Nephron progenitor cell (in vitro differentiated cells): ENCODE measurements around the gene ADD2.

Experiments used
- DNase-seq: peaks from one replicate; pipeline ENCODE4 v3.0.0; 2021
- H3K27ac Mint-ChIP-seq: 2 replicates; pipeline ENCODE4 v1.8.0; 2021; ENCODE audit warnings: mild to moderate bottlenecking, moderate library complexity, mixed read lengths
- H3K27me3 Mint-ChIP-seq: 2 replicates; pipeline ENCODE4 v1.8.0; 2021; ENCODE audit warnings: mild to moderate bottlenecking, low read depth, mixed read lengths; ENCODE audit not compliant: poor library complexity
- H3K36me3 Mint-ChIP-seq: 2 replicates; pipeline ENCODE4 v1.8.0; 2021; ENCODE audit warnings: low read depth, mixed read lengths
- H3K4me1 Mint-ChIP-seq: 2 replicates; pipeline ENCODE4 v1.8.0; 2021; ENCODE audit warnings: mixed read lengths
- H3K4me3 Mint-ChIP-seq: 2 replicates; pipeline ENCODE4 v1.8.0; 2021; ENCODE audit warnings: mild to moderate bottlenecking, moderate library complexity, mixed read lengths
- H3K9me3 Mint-ChIP-seq: 2 replicates; pipeline ENCODE4 v1.8.0; 2021; ENCODE audit warnings: mild to moderate bottlenecking, moderate library complexity, mixed read lengths
- TF ChIP-seq, protein P1 (sequence below): fragments of 200-600 bp; sonication (generic); IDR thresholded peaks from 2 replicates; pipeline ENCODE4 v1.5.0; 2021; ENCODE audit warnings: antibody characterized with exemption

Gene ADD2

DNA sequence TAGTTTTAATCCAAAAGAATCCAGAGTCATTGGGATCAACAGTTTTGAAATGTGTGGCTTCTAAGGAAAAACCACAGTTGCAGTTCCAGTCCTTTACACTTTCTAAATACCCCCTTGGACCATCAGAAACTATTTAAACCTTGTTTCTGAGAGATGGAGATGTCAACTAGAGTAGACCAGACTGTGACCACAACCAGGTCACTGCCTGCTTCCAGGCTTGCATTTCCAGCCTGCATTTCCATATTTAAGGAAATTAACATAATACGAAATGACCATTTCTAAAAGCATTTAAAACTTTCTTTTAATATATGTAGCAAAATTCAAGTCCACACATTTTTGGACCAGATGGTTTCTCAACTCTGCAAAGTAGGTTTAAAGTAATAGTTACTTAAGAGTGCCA lies 38.4 kb downstream of the ADD2 start:
- Mint-ChIP-seq H3K36me3 (no peaks in the 10 kb centered on the region), H3K27ac (no peak overlapping the region), H3K4me3 (no peak overlapping the region), H3K4me1 (peaks cover 51% of the 10 kb centered on the region), H3K9me3 (no peaks in the 10 kb centered on the region), H3K27me3 (peaks cover 5% of the 10 kb centered on the region)
- no peak for DNase-seq
- TF ChIP-seq, protein P1, sequence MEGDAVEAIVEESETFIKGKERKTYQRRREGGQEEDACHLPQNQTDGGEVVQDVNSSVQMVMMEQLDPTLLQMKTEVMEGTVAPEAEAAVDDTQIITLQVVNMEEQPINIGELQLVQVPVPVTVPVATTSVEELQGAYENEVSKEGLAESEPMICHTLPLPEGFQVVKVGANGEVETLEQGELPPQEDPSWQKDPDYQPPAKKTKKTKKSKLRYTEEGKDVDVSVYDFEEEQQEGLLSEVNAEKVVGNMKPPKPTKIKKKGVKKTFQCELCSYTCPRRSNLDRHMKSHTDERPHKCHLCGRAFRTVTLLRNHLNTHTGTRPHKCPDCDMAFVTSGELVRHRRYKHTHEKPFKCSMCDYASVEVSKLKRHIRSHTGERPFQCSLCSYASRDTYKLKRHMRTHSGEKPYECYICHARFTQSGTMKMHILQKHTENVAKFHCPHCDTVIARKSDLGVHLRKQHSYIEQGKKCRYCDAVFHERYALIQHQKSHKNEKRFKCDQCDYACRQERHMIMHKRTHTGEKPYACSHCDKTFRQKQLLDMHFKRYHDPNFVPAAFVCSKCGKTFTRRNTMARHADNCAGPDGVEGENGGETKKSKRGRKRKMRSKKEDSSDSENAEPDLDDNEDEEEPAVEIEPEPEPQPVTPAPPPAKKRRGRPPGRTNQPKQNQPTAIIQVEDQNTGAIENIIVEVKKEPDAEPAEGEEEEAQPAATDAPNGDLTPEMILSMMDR: no peak

DNA sequence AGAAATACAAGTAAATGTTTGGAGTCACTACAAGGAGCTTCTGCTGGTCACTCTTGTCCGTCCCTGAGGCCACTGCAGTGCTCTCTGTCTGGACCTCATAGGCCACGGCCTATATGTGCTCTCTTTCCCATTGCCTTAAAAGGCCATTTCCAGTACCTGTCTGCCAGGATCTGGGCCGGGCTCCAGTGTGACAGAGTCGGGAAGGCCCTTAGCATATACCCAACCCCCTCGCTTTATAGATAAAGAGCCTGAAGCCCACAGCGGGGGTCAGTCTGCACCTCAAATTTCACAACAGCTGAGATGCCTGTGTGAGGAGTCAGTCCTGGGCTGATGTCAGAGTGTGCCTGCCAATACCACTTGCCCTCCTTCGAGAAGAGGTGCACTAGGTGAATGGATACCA lies 39.9 kb downstream of the ADD2 start:
- TF ChIP-seq, protein P1: no peak
- Mint-ChIP-seq H3K9me3 (no peaks in the 10 kb centered on the region), H3K4me1 (peaks cover 47% of the 10 kb centered on the region), H3K36me3 (no peaks in the 10 kb centered on the region), H3K27ac (no peak overlapping the region), H3K27me3 (no peaks in the 10 kb centered on the region), H3K4me3 (no peak overlapping the region)
- DNase-seq: no peak

DNA sequence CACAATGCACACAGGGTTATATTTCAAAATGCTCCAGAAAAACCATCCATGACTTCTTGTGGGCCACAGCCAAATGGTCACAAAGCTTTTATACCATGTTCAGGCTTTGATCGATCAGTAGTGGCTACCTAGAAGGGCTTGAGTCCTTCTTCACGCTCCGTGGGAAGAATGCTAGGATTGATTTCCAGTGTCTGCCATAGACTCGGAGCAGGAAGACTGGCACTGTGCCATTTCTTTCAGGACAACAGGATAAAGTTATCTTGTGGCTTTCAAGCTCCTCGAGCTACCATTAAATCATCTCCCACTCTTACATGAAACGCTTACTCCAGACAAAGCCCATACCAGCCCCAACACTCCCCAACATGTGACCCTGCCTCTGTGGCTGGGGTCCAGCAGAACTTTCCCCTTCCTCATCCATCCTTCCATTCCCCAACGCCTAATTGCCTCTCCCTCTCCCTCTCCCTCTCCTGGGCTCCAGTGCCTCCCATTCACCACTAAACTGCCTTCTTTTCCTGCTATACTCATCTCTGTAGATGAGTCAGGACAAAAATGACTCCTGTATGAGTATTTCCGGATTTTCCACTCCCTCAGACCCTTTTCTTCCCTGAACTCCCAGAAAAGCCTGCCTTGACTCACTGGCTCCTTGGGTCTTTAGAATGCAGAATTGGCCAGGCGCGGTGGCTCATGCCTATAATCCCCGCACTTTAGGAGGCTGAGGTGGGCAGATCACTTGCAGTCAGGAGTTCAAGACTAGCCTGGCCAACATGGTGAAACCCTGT lies 40.9 kb downstream of the ADD2 start:
- Mint-ChIP-seq H3K36me3 (no peaks in the 10 kb centered on the region), H3K4me1 (peaks cover 40% of the 10 kb centered on the region), H3K27ac (no peak overlapping the region), H3K27me3 (no peaks in the 10 kb centered on the region), H3K9me3 (no peaks in the 10 kb centered on the region), H3K4me3 (no peak overlapping the region)
- no peak for DNase-seq
- TF ChIP-seq, protein P1: no peak

DNA sequence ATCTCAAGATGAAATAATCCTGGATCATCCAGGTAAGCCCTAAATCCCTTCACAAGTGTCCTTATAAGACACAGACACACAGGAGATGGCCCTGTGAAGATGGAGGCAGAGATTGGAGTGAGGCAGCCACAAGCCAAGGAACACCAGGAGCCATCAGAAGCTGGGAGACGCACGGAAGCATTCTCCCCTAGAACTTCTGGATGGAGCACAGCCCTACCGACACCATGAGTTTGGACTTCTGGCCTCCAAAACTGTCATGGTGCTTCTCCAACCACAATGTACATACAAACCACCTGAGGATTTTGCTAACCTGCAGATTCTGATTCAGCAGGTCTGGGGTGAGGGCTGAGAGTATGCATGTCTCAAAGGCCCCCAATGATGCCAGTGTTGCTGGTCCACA lies 42.5 kb downstream of the ADD2 start:
- H3K9me3 Mint-ChIP-seq: no peaks in the 10 kb centered on the region
- TF ChIP-seq, protein P1: no peak
- DNase-seq: no peak
- H3K4me3 Mint-ChIP-seq: no peak overlapping the region
- no peak overlapping the region for H3K27ac Mint-ChIP-seq
- no peaks in the 10 kb centered on the region for H3K27me3 Mint-ChIP-seq
- H3K4me1 Mint-ChIP-seq: peaks cover 41% of the 10 kb centered on the region
- no peaks in the 10 kb centered on the region for H3K36me3 Mint-ChIP-seq

DNA sequence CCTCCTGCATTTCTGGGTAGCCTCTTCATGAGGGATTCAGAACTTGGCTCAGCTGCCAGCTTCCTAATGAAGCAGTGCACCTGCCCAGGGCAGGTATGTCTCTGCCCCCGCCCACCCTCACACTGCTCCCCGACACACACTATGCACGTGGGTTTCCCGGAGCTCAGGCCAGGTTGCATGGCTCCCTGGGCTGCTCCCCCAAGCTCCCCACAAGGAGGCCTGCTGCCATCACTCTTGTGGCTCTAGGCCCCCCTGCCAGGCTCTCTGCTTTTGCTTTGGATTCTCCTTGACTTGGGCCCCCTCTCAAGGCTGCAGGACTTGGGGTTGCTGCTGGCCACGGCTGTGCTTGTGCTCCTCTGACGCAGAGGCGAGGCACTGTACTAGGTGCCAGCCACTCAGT lies 43.6 kb downstream of the ADD2 start:
- TF ChIP-seq, protein P1: no peak
- DNase-seq: no peak
- H3K4me1 Mint-ChIP-seq: peaks cover 46% of the 10 kb centered on the region
- no peaks in the 10 kb centered on the region for H3K9me3 Mint-ChIP-seq
- H3K4me3 Mint-ChIP-seq: no peak overlapping the region
- no peaks in the 10 kb centered on the region for H3K27me3 Mint-ChIP-seq
- H3K27ac Mint-ChIP-seq: no peak overlapping the region
- no peaks in the 10 kb centered on the region for H3K36me3 Mint-ChIP-seq

DNA sequence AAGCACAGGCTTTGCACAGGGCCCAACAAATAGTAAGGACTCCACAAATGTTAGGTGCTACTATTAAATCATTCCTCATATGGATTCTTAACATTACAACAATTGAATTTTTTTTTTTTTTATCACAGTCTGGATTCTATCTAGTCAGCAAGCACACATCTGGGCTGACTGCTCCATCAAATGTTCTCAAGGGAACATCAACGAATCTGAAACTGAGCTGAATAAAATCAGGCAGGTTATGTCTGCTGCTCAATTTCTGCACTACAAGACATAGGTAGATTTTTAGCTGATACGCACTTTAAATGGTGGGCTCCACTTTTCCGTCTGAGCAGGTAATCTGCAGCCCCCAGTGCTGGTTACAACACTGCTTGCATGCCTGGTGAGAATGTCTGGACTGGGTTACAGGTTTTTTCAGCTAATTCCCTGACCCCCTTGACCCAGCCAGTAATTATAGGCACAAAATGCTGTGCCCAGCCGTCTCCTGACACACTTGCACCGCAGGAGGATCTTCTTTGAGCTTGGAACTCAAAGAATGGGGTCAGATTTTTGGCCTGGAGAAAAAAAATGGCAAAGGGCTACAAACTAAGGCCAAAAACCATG lies 44.6 kb downstream of the ADD2 start:
- Mint-ChIP-seq H3K36me3 (no peaks in the 10 kb centered on the region), H3K9me3 (no peaks in the 10 kb centered on the region), H3K4me1 (peaks cover 36% of the 10 kb centered on the region), H3K27me3 (no peaks in the 10 kb centered on the region), H3K27ac (no peak overlapping the region), H3K4me3 (no peak overlapping the region)
- DNase-seq: no peak
- TF ChIP-seq, protein P1: no peak
